GM21528 (cell line): ENCODE measurements around the gene ARHGEF26.

Experiments used
- ATAC-seq: cut with Tn5 transposase; IDR thresholded peaks from one replicate; pipeline ENCODE4 v1.9.1; 2021; ENCODE audit warnings: mild to moderate bottlenecking, moderate library complexity; ENCODE audit not compliant: unreplicated experiment, low FRiP score

ARHGEF26 gene

DNA sequence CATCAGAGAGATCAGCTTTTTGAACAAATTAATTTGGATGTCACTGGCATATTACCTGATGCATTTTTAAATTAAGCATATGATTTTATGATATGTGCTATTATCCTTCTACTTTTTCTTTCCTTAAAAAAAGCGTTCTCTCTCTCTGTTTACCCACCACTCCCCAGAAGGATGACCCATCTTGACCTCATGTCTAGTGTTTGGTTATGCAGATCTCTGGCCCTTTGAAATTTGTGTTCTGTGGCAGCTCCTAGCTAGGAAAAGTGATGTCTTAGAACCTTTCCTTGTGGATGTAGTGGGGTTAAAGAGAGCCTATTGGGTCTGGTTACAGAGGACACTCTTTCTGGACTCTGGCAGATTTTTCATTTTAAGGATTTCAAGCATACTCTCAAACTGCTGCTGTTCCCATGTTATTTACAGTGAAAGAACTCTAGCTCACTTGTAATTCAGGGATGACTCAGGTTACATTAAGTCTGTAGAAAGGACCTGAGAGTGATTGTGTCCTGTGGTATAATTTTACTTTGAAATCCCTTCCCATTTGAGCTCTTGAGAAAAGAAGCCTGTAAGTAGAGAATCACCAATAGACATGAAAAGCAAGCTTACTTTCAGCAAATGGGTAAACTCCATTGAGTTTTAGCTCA is 23.8 kb downstream of the ARHGEF26 start:
- no peak for ATAC-seq

DNA sequence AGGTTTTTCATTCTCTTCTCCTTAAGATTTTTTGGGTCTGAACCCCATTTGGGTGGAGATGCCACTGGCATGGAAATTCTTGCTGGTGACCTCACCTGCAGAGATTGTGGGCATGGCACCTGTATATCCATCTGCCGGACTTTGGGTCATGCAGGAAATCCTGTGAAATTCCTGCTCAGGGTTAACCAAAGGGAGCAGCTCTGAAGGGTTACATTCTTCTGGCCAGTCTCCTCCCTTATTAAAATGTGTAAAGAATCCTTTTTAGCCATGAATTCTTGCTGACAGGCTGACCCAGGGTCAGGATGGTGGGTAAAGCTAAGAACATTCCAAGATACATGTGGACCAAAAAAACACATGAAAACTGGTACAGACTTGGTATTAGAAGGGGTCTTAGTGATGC is 27.4 kb downstream of the ARHGEF26 start:
- no peak for ATAC-seq

DNA sequence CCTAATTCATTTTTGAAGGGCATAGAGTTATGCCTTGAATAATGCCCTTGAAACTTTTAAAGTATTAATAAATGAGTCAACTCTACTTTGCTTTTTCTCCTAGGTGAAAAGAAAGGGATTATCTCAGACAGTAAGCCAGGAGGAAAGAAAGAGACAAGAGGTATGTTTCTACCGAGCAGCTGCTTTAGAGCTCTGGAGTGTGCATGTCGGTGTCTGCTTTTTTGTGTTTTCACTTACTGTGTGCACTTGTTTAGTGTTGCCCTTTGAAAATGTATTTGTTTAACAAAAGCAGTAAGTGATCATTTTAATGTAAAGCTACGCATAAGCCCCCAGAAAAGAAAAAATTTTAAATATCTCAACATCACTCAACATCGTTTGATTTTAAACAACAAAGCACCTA is 28.1 kb downstream of the ARHGEF26 start:
- no peak for ATAC-seq

DNA sequence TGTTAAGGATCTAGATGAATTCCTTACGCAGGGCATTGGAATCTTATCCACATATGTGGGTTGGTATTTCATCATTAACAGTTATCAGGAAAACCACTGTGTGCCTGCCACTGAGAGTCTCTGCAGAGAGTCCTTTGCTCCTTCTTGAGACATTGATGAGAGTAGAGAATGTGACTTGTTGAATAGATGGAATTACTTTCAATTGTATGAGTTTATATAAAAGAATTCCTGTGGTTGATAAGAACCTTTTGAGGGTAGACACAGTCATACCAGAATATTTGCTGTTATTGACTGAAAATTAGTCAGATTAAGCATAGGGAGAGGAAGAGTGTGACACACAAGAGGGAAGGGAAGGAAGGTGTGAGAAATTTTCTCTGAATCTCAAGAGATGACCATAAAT is 30.8 kb downstream of the ARHGEF26 start:
- ATAC-seq, result no peak

DNA sequence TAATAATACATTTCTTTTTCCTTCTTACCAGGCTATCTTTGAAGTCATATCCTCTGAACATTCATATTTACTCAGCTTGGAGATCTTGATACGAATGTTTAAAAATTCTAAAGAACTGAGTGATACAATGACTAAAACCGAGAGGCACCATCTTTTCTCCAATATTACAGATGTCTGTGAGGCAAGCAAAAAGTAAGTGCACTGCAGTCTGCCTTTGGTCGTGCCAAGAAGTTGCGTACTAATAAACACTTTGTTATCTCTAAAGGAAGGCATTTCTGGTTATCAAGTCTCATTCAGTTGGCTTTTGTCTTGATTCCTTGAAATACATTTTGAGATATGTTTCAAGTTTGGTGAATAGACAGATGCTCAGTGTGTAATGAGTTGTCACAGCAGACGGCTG is 31.6 kb downstream of the ARHGEF26 start:
- ATAC-seq, result no peak

DNA sequence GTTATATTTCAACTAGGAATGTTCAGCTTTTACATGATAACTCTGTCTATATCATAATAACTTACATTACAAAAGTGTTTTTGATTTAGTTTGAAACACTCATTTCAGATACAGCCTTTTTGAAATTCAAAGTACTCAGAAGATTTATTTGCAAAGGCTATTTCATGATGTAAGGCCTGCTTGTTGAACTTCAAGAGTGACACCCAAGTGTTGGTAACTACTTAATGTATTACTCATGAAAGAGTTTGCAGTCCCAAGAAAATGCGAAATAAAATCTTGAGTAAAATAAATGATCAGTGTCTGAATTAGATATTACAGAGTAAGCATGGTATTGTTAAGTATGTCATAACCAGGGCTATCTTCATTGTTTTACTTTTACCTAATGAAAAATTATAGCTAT is 35.3 kb downstream of the ARHGEF26 start:
- no peak for ATAC-seq

DNA sequence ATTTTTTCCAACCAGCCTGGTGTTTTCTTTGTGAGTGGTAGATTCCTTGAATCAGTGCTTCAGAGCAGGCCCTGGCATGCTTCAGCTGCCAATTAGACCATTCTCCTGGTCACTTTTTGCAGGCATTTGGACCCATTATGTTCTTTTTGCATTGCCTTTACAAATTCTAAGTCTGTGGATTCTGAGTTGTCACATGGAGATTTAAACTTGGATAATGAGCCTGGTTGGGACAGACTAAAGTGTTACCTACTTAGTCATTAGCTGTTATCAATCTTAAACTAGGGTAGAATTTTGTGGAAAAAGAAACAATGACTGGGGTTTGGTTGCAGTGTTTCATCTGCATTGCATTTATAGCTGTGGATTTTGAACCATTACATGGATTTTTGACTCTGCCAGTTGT is 40.6 kb downstream of the ARHGEF26 start:
- no peak for ATAC-seq

DNA sequence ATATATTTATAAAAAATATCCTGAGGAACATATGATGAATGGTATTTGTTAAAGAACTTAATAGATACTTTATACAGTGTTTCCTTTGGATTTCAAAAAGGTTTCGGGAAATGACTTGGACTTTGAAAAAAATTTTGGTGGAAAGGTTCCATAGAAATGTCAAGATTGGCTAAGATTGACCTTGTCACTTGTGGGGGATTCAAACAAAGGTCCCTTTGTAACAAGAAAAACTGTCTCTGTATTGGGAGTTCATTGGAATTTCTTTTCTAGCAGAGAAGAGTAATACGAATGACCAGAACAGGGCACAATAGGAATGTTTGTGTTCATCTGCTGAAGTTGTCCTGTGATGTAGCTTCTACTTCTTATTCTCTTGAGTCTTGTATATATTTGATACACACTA is 43.2 kb downstream of the ARHGEF26 start:
- no peak for ATAC-seq

DNA sequence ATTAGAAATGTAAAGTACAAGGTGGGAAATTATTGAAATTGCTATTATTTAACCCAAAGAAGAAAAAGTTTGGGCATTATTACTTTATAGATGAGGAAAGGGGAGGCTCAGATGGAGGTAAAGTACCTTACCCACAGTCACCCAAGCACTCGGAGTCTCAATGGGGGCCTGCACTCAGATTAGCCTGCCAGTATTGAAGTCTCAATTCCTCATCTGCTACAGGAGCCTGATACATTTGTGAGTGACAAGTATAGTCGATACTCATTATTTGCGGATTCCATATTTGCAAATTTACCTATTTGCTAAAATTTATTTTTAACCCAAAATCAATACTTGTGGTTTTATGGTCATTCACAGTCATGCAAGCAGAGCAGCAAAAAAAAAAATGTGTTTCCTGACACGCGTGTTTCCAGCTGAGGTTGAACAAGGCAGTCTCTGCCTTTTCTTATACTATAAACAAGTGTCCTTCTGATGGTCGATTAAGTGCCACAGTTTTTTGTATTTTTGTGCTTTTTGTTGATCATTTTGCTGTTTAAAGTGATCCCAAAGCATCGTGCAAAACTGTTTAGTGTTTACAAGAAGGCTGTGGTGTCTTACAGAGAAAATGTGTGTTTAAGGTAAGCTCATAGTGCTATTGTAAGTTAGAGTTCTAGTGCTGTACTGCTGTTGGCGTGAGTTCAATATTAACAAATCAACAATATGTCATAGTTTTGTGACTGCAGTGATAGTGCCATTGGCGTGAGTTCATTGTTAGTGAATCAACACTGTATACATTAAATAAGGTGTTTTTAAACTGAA is 48.0 kb downstream of the ARHGEF26 start:
- no peak for ATAC-seq

DNA sequence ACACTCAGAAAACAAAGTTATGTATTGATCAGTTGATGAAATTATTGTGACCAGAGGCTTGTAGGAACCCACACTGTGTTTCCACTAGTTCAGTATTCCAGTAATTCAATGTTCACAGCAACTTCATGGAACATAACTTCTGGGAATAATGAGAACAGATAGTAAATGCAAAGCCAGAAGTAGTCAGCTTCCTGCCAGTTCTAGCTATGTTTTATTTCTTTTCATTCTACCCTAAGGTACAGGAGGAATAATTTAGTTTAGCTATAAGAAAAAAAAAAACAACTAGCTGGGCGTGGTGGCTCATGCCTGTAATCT is 48.6 kb downstream of the ARHGEF26 start:
- no peak for ATAC-seq

DNA sequence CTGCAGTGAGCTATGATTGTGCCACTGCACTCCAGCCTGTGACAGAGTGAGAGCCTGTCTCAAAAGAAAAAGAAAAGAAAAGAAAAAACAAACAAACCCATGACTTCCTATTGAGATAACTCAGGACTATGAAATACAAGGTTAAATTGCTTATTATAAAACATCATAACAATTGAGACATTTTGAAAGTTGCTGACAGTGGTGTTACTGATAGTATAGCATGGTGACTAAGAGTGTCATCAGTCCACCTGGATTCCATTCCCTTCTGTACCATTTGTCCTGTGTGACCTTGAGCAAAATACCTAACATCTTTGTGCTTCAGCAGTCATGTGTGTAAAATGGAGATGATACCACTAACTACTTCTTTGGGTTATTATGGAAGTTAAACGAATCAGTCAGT is 49.1 kb downstream of the ARHGEF26 start:
- no peak for ATAC-seq

DNA sequence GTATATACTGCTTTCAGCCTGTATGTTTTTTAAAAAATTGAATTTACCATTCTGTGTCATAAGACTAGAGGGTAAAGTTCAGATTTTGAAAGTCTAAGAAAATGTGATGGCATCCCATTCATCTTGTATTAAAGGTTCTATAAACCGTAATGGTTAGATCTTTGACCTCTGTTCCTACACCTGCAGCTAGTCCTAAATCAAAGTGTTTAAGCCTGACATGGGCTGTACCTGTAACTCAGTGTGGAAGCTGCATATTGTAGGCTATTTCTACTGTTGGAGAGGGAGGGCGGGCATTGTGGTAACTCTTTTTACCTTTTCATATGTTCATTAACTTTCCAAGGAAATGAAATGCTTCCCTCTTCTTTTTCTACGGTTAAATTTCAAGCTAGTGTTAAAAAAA is 53.9 kb downstream of the ARHGEF26 start:
- no peak for ATAC-seq

DNA sequence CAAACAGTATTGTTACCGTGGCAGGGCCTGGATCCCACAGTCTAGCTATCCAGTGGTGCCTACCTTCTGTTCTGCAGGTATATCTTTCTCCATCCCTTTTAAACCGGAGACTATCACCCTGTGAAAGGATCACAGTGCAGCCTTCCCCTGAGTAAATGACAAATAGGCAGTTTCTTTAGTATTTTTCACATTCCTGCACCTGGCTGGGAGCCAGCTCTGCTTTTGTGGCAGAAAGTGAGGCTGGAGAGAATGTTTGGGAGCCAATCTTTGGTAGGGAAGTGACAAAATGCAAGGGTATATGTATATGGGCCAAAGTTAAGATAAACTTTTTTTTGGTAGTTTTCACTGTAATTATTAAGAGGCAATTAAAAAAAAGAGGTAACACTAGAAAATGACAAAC is 54.8 kb downstream of the ARHGEF26 start:
- ATAC-seq, result no peak

DNA sequence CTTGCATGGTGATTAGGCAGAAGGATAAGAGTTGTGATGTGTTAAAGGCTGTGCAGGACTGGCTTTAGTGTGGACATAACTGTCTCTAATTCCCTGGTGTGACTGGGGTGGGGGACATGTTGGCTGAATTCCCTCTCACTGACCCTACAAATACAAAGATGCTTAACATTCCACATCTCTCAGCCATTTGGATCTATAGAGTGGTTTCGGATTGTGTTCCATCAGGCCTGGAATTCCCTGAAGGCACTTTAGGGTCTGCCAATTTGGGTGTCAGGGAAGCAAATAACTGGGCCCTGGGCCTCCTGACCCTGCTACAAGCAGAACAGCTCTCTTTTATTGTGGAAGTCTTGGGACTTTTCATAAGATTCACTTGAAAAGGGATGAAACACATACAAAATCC is 56.2 kb downstream of the ARHGEF26 start:
- ATAC-seq, result no peak

DNA sequence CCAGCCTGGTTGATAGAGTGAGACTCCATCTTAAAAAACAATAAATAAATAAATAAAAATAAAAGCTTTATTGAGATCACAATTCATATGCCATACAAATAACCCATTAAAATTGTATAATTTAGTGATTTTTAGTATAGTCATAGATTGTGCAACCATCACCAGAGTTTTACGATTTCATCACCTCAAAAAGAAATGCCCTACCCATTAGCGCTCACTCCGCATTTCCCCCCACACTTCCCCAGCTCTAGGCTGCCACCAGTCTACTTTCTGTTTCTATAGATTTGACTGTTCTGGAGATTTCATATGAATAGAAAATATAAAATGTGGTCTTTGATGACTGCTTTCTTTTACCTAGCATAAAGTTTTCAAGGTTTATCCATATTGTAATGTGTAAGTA is 57.0 kb downstream of the ARHGEF26 start:
- no peak for ATAC-seq

DNA sequence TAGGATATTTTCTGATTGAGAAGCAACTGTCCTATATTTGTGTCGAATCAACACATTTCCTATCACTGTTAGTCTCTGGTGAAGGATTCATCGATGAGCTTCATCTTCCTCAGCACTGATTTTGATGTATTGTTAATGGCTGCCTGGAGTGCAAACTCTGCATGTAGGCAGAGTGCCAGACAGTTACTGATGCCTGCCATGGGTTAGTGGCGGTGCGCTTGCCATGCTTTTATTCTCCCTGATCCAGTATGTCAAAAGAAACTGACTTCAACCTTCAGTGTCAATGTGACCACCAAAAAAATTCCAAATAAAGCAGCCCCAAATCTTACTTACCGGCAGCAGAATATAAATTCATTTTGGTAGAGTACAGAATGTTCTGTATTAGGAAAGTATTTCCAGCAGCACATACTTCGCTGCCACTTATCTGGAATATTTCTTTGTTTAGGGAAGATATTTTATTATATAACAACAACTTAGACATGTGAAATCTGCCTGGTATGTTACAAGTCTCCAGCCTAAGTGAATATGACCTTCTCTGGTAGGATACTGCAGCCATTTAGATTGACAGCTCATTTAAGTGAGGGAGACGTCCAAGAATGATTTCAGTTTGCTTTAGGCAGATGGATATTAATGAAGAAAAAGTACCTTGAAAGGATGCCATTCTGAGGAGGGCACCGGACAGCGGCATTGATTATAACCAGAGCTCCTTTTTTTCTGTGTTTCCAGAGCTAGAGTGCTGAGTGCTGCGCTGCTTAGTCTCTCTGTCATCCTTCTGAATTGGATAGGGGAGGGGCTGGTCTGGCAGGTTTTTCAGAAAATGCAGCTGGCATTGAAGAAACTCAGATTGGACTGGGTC is 59.9 kb downstream of the ARHGEF26 start:
- no peak for ATAC-seq

DNA sequence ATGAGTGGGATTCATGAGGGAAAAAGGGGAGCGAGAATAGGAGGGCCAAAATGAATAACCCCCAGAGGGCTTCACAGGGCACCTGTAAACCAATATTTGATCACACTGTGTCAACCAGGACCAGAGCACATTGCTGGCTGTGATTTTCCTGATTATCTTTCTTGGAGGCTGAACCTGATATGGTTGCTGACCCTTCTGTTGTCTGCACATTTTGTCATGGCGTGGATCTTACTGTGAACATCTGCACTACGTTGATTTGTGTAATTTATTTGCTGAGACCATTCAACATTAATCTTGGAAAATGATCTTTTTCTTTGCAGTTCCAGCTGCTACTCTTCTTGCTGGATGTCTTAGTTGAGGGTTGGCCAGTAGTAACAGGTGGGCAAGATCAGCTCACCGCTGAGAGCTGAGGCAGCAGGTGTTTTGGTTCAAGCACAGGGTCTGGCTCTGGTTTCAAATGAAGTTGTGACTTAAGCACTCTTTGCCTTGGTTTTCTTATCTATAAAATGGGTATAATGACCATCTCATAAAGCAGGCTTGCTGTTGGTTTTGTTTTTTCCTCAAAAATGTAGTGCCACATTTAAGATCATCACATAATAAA is 61.2 kb downstream of the ARHGEF26 start:
- ATAC-seq, result no peak

DNA sequence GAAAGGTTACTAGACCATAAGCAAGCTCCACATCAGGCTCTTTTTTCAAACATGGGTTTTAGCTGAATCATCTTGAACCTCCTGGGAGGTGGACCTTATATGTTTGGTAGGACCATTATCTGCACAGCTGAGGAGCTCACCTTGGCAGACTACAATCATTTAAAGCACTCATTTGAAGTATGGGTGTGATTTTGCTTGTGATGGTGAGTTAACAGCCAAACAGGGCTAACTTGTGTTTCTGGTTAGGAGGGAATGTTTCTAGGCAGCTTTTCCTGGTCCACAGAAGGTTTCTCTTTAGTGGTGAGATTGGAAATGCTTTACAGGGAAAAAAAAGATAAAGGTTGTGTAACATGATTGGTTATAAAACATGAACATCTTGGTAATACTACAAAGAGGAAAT is 61.8 kb downstream of the ARHGEF26 start:
- ATAC-seq, result no peak

DNA sequence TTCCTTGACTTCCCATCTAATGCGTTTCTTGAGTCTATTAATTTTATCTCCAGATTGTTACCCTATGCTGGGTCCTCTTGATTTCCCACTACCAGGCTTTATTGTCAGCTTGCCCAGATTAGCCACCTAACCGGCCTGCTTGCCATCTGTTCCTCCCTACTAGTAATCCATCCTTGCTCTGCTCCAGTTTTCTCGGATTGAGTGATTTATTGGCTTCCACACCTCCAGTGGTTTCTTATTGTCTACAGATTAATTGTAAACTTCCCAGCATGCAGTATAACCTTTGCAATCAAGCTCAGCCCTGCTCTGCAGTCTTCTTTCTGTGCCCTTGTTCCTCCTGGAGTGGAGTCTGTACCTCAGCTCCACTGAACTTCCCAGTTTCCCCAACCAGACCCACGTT is 63.4 kb downstream of the ARHGEF26 start:
- no peak for ATAC-seq

DNA sequence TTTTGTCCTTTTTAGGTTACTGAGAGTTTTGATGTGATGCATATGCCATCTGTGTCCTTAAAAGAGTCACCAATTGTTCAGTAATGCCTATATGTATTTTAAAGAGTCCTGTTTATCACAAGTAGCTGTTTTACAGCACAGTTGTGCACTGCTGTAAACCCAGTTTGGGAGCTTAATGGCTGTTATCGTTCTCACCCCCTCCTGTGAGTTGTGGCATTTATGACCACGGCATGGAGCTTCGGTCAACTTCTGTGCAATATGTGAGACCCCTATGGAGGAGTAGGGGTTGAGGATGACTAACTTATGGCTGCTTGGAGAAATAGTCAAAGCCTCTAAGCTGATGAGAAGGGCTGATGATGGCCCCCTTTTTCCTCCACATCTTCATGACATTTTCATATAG is 67.2 kb downstream of the ARHGEF26 start:
- no peak for ATAC-seq

DNA sequence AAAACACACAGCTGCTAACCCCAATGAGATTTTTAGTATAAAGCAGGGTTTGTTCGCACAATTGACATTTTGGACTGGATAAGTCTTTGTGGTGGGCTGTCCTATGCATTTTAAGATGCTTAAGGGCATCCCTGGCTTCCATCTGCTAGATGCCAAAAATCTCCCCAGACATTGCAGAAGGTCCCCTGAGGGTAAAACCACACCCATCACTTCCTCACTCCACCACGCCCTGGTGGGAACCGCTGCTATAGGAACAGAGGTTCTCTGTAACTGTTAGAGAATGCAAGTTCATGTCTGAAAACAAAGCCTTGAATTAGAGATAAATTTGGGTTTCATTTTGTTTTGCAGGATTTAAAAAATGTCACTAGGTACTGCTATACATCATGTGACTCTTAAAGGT is 67.7 kb downstream of the ARHGEF26 start:
- ATAC-seq, result no peak
